GM21381 (cell line): ENCODE data around the gene CDH23.
"Not testable (repeated sequence)": the region's sequence is repeated elsewhere in the genome, so short reads cannot be mapped to it uniquely, and the experiment has no call there.

Source experiments
- ATAC-seq: cut with Tn5 transposase; IDR thresholded peaks from one replicate; pipeline ENCODE4 v1.9.1; 2021; ENCODE audit warnings: mild to moderate bottlenecking, moderate library complexity; ENCODE audit not compliant: unreplicated experiment

Gene CDH23

GRCh38 chr10:71837098-71837827, 440.5 kb downstream of the CDH23 start:
- no peak for ATAC-seq

DNA sequence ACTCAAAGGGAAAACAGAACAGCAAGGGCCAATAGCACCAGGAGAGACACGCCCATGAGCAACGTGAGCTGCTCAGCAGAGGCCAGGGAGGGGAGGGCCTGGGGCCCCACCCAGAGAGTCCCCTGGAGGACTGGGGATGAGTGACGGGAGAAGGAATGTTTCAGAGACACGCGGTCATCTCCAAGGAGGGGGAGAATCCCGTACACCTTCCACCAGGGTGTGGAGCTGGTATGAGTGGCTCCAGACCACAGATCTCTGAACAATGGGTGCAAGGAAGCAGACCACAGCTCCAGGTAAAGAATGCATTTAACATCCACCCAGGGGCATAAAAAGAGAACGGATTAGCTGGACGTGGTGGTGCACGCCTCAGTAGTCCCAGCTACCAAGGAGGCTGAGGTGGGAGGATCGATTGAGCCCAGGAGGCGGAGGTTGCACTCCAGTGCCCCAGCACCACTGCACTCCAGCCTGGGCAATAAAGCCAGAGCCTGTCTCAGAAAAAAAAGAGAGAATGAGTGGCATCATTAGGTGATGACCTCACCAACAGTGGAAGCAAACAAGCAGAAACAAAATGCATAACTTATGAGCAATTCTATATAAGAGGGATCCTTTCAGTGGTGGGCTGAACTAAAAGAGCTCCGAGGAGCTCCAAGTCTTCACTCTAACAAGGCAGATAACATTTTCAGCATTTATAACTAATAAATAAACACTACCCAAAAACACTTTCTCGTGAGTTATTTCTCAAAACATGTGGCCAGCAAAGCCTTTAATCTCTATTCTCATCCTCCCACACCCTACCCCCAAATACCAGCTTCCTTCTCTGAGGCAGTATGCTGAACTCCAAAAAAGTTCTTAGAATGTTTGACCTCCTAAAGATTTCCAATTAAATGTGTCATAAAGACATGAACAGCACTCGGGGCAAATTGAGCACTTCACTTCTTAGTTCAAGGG, 441.8 kb downstream of the CDH23 start:
- ATAC-seq, result no peak

DNA sequence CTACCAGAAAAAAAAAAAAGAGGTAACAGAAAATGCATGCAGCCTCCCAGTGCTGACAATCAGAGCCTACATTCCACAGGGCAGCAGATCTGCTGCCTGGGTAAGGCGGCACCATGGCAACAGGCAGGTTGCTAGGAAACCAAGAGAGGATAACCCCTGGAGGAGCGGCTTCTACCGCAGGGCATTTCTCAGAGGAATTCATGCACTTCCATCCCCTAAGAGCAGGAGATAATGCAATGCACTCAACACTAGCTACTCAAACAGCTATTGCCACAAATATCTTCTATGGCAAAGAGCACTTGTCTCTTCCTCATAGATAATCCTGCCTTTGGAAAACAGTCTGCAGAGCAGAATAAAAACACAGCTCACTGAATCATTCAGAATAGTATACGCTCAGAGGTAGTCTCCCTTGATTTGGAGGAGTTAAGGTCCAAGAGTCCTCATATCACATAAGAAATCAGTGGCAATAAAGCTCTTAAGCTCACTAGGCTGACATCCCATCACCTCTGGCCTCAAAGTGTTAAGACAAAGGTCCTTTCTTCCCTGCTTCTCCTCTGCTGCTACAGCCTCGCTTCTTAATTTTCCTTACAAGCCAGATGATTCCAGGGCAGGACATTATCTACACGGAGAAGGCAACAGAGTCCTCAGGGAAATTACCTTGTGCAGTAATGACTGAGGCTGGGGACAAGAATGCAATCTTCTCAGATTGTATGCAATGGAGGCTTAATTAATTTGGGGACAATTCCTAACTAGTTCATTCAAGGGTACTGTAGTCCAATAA, 443.6 kb downstream of the CDH23 start:
- no peak for ATAC-seq

- no peak for ATAC-seq
Observed at GRCh38 chr10:71840958-71841335, 444.2 kb downstream of the CDH23 start.

GRCh38 chr10:71842422-71842821, 445.7 kb downstream of the CDH23 start:
- no peak for ATAC-seq

DNA sequence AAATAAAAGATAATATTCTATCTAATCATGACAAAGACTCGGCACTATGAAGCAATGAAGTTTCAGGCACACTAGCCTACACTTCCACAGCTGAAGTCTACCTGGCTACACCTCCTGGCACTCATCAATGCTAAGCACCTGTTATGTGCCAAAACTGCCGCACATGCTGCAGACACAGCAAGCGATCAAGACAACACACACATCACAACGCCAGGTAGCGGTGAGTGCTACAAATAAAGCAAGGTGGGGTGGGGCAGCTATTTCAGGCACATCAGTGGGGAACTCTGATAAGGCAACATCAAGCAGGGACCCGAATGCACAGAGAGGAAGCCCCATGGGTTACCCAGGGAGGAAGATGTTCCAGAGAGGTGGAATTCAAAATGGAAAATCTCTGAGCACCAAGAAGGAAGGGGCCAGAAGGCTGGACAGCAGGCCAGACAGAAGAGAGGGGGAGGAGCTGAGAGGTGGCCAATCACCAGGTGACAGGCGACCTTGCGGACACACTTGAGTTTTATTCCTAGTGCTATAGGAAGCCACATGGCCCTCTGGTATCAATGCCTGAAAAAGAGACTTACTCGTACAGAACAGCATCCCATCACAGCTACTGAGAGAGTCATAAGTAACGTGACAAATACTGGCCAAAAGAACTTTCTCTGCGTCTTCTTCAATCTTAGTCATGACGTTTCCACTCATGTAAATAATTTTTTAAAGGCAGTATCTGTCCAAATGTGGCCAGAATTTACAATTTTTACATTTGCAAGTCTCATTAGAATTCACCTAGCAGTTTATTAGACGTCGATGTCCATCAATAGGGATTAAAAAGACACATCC, 446.4 kb downstream of the CDH23 start:
- ATAC-seq, result no peak

GRCh38 chr10:71844084-71844483, 447.4 kb downstream of the CDH23 start:
- no peak for ATAC-seq

- ATAC-seq, result no peak
Observed at GRCh38 chr10:71844695-71845094, 448.0 kb downstream of the CDH23 start.

DNA sequence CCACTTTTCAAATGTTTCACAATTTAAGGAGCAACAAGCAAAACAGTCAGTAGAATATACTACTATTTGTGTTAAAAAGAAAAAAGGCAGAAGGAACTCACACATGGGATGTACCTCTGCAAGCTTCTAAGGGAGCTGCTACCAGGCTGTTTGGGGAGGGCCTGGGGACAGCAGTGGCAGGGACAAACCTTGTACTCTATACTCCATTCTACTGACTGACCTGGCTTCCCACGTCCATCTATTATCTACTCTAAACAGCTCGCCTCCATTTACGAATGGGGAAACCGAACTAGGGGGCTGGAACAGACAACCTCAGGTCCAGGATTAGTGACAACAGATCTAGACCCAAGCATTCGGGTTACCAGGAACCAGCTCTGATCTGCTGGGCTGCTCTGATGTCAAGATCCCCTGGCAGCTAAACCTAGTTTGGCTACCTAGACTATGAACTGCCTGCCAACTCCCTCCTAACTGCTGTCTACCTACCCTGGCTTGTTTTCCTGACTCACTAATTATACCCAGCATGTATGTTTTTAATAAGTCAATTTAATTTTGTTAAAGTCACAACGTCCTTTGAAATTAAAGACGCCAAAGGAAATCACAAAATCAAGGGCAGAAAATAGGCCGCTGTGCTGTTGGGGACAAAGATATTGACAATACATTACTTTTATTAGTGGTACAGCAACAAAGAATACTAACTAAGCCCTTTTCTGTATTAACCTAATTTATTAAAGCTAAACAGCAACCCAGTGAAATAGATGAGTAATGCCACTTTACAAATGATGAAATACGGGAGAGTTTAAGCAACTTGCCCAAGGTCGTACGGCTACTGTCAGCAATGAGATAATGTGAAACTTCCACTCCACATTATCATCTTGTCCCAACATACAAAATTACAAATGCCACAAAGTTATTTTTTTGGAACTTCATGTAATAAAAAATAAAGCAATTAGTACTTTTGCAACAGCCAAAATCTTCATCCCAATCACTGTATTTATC, 449.0 kb downstream of the CDH23 start:
- no peak for ATAC-seq

GRCh38 chr10:71846816-71847215, 450.1 kb downstream of the CDH23 start:
- no peak for ATAC-seq

GRCh38 chr10:71847418-71847817, 450.7 kb downstream of the CDH23 start:
- ATAC-seq, result no peak

- no peak for ATAC-seq
Observed at GRCh38 chr10:71848325-71849275, 451.9 kb downstream of the CDH23 start.

DNA sequence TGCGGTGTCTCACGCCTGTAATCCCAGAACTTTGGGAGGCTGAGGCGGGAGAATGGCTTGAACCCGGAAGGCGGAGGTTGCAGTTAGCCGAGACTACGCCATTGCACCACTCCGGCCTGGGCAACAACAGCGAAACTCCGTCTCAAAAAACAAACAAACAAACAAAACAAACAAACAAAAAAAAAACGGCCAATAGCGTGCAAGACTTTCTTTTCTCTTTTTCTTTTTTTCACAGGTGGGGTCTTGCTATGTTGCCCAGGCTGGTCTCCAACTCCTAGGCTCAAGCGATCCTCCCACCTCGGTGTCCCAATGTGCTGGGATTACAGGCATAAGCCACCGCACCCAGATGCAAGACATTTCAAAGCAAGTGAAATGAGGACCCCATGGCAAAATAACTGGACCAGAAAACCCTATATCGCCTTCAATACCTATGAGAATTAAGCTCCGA, 452.8 kb downstream of the CDH23 start:
- ATAC-seq, result no peak

GRCh38 chr10:71850021-71850742, 453.5 kb downstream of the CDH23 start:
- no peak for ATAC-seq

- peak; percentile 92 for ATAC-seq
Observed at GRCh38 chr10:71850743-71851464, 454.2 kb downstream of the CDH23 start, which contains the start of gene PSAP. PSAP (minus strand) TSS chr10:71851251; CDS start chr10:71851221, 30 bp downstream.

GRCh38 chr10:71851465-71852095, 454.9 kb downstream of the CDH23 start:
- not testable (repeated sequence) for ATAC-seq
